ENCODE data around the gene TBC1D17.
A peak's percentile ranks its signal among the peaks of the same experiment; 100 is the strongest.
"Not testable (repeated sequence)": the region's sequence is repeated elsewhere in the genome, so short reads cannot be mapped to it uniquely, and the experiment has no call there.

The TBC1D17 gene

GRCh38 chr19:49924881-49925210 lies 47.3 kb downstream of the TBC1D17 start:
- DNase-seq: not testable (repeated sequence)

- no peak for DNase-seq
Observed at GRCh38 chr19:49925486-49925885, 48.0 kb downstream of the TBC1D17 start.

GRCh38 chr19:49926515-49926914 lies 49.0 kb downstream of the TBC1D17 start:
- no peak for DNase-seq

- no peak for DNase-seq
Observed at GRCh38 chr19:49927526-49928264, 50.2 kb downstream of the TBC1D17 start.

GRCh38 chr19:49929121-49929610 lies 51.7 kb downstream of the TBC1D17 start, which contains the start of the genes ATF5 and NUP62:
ATF5 (plus strand) TSS chr19:49929205; CDS start chr19:49930851, 1,646 bp downstream.
NUP62 (minus strand) TSS chr19:49929504; CDS start chr19:49909807, 19,697 bp downstream.
- DNase-seq: peak; percentile 95

- peak; percentile 95 for DNase-seq
Observed at GRCh38 chr19:49929611-49930482, 52.3 kb downstream of the TBC1D17 start.

- DNase-seq: no peak
Observed at GRCh38 chr19:49930483-49931011, 53.0 kb downstream of the TBC1D17 start.

- DNase-seq: no peak
Observed at GRCh38 chr19:49931293-49932040, 54.0 kb downstream of the TBC1D17 start.

- no peak for DNase-seq
Observed at GRCh38 chr19:49932041-49932451, 54.5 kb downstream of the TBC1D17 start.

GRCh38 chr19:49932731-49933131 lies 55.2 kb downstream of the TBC1D17 start:
- no peak for DNase-seq

- no peak for DNase-seq
Observed at GRCh38 chr19:49933643-49934042, 56.1 kb downstream of the TBC1D17 start.

GRCh38 chr19:49936549-49936948 lies 59.0 kb downstream of the TBC1D17 start:
- no peak for DNase-seq

- peak; percentile 30 for DNase-seq
Observed at GRCh38 chr19:49937750-49938381, 60.4 kb downstream of the TBC1D17 start.
